GM13976 (cell line): ENCODE data around the gene ALK.

Source experiments
- DNase-seq: peaks from one replicate; pipeline ENCODE4 v3.0.0; 2012; ENCODE audit warnings: low spot score
- CTCF ChIP-seq: IDR thresholded peaks from 2 replicates; pipeline ENCODE4 v1.5.1; 2012; ENCODE audit warnings: borderline replicate concordance, mild to moderate bottlenecking; ENCODE audit not compliant: insufficient read depth; ENCODE audit errors: extremely low read depth, missing control alignments, control extremely low read depth
- in situ Hi-C: fragments of 300-500 bp; cut with MboI; formaldehyde crosslinking; loops from one replicate; pipeline ENCODE4 v1.12.0; 2022; ENCODE audit warnings: low sequenced_read_pairs, mixed read lengths, inconsistent platforms; ENCODE audit not compliant: unreplicated experiment

Gene ALK

GRCh38 chr2:29278966-29279365 lies 642.4 kb downstream of the ALK start:
- no peak for TF ChIP-seq CTCF
- DNase-seq, result no peak
- in situ Hi-C loops, result no loop called here

GRCh38 chr2:29276151-29276550 lies 645.2 kb downstream of the ALK start:
- in situ Hi-C loops, result no loop called here
- DNase-seq, result no peak
- no peak for TF ChIP-seq CTCF

GRCh38 chr2:29275186-29275585 lies 646.2 kb downstream of the ALK start:
- in situ Hi-C loops, result no loop called here
- no peak for TF ChIP-seq CTCF
- no peak for DNase-seq

GRCh38 chr2:29273685-29274611 lies 647.4 kb downstream of the ALK start:
- in situ Hi-C loops, result no loop called here
- no peak for TF ChIP-seq CTCF
- DNase-seq, result no peak

- TF ChIP-seq CTCF, result no peak
- DNase-seq, result no peak
- in situ Hi-C loops, result no loop called here
Measured at GRCh38 chr2:29273004-29273684, 648.2 kb downstream of the ALK start.

GRCh38 chr2:29272311-29272710 lies 649.1 kb downstream of the ALK start:
- DNase-seq, result no peak
- in situ Hi-C loops, result no loop called here
- TF ChIP-seq CTCF, result no peak
